ENCODE results near the gene SVIL. TPM values are rescaled to one million over a fixed set of nuclear protein-coding genes. Genes with fewer than 3 reads are reported as not detected.

The SVIL gene
- total and polyA plus RNA-seq, 4 donors: 3.1 to 26.0 (median 9.4) TPM

DNA sequence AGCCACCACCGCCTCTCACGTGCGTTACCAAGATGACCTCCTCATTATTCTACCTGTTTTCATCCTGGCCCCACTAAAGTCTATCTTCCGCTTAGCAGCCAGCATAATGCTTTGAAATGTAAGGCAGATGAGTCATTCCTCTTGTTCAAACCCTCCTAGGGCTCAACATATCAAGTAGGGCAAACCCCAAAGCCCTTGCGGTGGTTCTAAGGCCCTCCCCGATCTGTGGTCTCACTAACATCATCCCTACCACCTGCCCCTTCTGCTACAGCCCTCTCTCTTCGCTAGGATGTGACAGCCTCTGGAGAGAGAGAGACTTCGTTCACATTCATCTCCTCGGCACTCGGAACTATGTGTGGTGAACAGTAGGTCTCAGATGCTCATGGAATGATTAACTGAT, 94.8 kb downstream of the SVIL start:
- Histone ChIP-seq H3K9me3 (ENCODE audit: control insufficient read depth in 4 of 4, low read length in 3 of 4) (no peaks in the 10 kb centered on the region), H3K4me3 (ENCODE audit: low read depth in 1 of 3, low read length in 3 of 3) (no peak overlapping the region), H3K4me1 (ENCODE audit: control insufficient read depth in 4 of 4, insufficient read depth in 4 of 4, low read length in 3 of 4) (peaks cover 0 to 10% (median 5%) of the 10 kb centered on the region in 4 donors), H3K27ac (ENCODE audit: low read depth in 1 of 2, low read length in 2 of 2) (no peak overlapping the region), H3K27me3 (ENCODE audit: control insufficient read depth in 4 of 4, insufficient read depth in 4 of 4, low read length in 3 of 4) (no peaks in the 10 kb centered on the region), H3K9ac (ENCODE audit: low read depth in 1 of 2, low read length in 2 of 2) (no peak overlapping the region), H3K36me3 (ENCODE audit: control insufficient read depth in 4 of 4, insufficient read depth in 3 of 4, low read depth in 1 of 4, low read length in 3 of 4) (peaks cover 0 to 17% (median 5%) of the 10 kb centered on the region in 4 donors)
- 96% methylated on average over 10 of the region's 10 CpGs for WGBS
- no peak for DNase-seq (ENCODE audit: low spot score)
- TF ChIP-seq EGR1 (IDR thresholded peaks at IDR 0.05; ENCODE audit: low read depth in 2 of 2) (no peak), FOXA2 (IDR thresholded peaks at IDR 0.05) (no peak), SP1 (IDR thresholded peaks at IDR 0.05) (no peak), HNF4A (conservative IDR thresholded peaks at IDR 0.05) (no peak)
- TF ChIP-seq, protein P1, sequence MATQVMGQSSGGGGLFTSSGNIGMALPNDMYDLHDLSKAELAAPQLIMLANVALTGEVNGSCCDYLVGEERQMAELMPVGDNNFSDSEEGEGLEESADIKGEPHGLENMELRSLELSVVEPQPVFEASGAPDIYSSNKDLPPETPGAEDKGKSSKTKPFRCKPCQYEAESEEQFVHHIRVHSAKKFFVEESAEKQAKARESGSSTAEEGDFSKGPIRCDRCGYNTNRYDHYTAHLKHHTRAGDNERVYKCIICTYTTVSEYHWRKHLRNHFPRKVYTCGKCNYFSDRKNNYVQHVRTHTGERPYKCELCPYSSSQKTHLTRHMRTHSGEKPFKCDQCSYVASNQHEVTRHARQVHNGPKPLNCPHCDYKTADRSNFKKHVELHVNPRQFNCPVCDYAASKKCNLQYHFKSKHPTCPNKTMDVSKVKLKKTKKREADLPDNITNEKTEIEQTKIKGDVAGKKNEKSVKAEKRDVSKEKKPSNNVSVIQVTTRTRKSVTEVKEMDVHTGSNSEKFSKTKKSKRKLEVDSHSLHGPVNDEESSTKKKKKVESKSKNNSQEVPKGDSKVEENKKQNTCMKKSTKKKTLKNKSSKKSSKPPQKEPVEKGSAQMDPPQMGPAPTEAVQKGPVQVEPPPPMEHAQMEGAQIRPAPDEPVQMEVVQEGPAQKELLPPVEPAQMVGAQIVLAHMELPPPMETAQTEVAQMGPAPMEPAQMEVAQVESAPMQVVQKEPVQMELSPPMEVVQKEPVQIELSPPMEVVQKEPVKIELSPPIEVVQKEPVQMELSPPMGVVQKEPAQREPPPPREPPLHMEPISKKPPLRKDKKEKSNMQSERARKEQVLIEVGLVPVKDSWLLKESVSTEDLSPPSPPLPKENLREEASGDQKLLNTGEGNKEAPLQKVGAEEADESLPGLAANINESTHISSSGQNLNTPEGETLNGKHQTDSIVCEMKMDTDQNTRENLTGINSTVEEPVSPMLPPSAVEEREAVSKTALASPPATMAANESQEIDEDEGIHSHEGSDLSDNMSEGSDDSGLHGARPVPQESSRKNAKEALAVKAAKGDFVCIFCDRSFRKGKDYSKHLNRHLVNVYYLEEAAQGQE (IDR thresholded peaks at IDR 0.05): no peak
- TF ChIP-seq, protein P2, sequence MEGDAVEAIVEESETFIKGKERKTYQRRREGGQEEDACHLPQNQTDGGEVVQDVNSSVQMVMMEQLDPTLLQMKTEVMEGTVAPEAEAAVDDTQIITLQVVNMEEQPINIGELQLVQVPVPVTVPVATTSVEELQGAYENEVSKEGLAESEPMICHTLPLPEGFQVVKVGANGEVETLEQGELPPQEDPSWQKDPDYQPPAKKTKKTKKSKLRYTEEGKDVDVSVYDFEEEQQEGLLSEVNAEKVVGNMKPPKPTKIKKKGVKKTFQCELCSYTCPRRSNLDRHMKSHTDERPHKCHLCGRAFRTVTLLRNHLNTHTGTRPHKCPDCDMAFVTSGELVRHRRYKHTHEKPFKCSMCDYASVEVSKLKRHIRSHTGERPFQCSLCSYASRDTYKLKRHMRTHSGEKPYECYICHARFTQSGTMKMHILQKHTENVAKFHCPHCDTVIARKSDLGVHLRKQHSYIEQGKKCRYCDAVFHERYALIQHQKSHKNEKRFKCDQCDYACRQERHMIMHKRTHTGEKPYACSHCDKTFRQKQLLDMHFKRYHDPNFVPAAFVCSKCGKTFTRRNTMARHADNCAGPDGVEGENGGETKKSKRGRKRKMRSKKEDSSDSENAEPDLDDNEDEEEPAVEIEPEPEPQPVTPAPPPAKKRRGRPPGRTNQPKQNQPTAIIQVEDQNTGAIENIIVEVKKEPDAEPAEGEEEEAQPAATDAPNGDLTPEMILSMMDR (IDR thresholded peaks at IDR 0.05; ENCODE audit: low read depth, low read length, missing input control): no peak

DNA sequence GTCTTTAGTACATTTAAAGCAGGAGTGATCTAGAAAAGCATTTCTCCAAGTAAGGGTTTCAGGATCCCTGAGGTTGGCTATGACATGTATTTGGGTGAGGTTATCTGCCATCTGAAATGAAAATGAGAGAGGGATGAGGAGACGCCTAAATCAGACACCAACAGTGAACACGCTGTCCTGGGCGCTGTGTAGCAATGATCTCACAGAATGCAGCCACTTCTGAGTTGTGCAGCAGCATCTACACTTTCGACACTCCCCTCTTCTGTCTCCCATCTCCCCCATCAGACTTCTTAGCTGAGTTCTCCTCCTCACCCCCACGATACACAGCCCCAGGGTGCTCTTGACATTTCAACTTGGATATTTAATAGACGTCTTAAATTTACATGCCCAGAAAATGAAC, 95.4 kb downstream of the SVIL start:
- H3K4me1 ChIP-seq (ENCODE audit: control insufficient read depth in 4 of 4, insufficient read depth in 4 of 4, low read length in 3 of 4): peaks cover 0 to 10% (median 5%) of the 10 kb centered on the region in 4 donors
- WGBS: 96% methylated on average over 6 of the region's 6 CpGs
- peaks cover 0 to 14% (median 5%) of the 10 kb centered on the region in 4 donors for H3K36me3 ChIP-seq (ENCODE audit: control insufficient read depth in 4 of 4, insufficient read depth in 3 of 4, low read depth in 1 of 4, low read length in 3 of 4)
- H3K9ac ChIP-seq (ENCODE audit: low read depth in 1 of 2, low read length in 2 of 2): no peak overlapping the region
- no peaks in the 10 kb centered on the region for H3K9me3 ChIP-seq (ENCODE audit: control insufficient read depth in 4 of 4, low read length in 3 of 4)
- H3K4me3 ChIP-seq (ENCODE audit: low read depth in 1 of 3, low read length in 3 of 3): no peak overlapping the region
- DNase-seq (ENCODE audit: low spot score): no peak
- H3K27me3 ChIP-seq (ENCODE audit: control insufficient read depth in 4 of 4, insufficient read depth in 4 of 4, low read length in 3 of 4): no peaks in the 10 kb centered on the region
- TF ChIP-seq, protein P1 (IDR thresholded peaks at IDR 0.05): no peak
- TF ChIP-seq HNF4G (IDR thresholded peaks at IDR 0.05) (no peak), EGR1 (IDR thresholded peaks at IDR 0.05; ENCODE audit: low read depth in 2 of 2) (no peak), HNF4A (conservative IDR thresholded peaks at IDR 0.05) (no peak), FOXA2 (IDR thresholded peaks at IDR 0.05) (no peak), JUND (IDR thresholded peaks at IDR 0.05) (no peak), FOXA1 (IDR thresholded peaks at IDR 0.05) (no peak), GABPA (IDR thresholded peaks at IDR 0.05 in 1 of 2, conservative IDR thresholded peaks at IDR 0.05 in 1 of 2) (no peak), RAD21 (IDR thresholded peaks at IDR 0.05) (no peak)
- TF ChIP-seq, protein P2 (IDR thresholded peaks at IDR 0.05; ENCODE audit: low read depth, low read length, missing input control): no peak
- TF ChIP-seq, protein P3, sequence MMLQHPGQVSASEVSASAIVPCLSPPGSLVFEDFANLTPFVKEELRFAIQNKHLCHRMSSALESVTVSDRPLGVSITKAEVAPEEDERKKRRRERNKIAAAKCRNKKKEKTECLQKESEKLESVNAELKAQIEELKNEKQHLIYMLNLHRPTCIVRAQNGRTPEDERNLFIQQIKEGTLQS (IDR thresholded peaks at IDR 0.05): no peak
- no peak overlapping the region for H3K27ac ChIP-seq (ENCODE audit: low read depth in 1 of 2, low read length in 2 of 2)
